Activated CD4-positive, CD25-positive, alpha-beta regulatory T cell treated with anti-CD3 and anti-CD28 coated beads, Interleukin-2, amount 50 U/mL, for 24 hours (primary cell): ENCODE results near the gene LPO.
A peak's percentile ranks its signal among the peaks of the same experiment; 100 is the strongest.

Source experiments
- ATAC-seq, 2 donors: fragments of 150-1000 bp; cut with Tn5 transposase; one replicate each; pipeline ENCODE4 v1.10.0; 2021; ENCODE audit warnings: mild to moderate bottlenecking in 1 of 2, moderate library complexity in 1 of 2

The LPO gene

DNA sequence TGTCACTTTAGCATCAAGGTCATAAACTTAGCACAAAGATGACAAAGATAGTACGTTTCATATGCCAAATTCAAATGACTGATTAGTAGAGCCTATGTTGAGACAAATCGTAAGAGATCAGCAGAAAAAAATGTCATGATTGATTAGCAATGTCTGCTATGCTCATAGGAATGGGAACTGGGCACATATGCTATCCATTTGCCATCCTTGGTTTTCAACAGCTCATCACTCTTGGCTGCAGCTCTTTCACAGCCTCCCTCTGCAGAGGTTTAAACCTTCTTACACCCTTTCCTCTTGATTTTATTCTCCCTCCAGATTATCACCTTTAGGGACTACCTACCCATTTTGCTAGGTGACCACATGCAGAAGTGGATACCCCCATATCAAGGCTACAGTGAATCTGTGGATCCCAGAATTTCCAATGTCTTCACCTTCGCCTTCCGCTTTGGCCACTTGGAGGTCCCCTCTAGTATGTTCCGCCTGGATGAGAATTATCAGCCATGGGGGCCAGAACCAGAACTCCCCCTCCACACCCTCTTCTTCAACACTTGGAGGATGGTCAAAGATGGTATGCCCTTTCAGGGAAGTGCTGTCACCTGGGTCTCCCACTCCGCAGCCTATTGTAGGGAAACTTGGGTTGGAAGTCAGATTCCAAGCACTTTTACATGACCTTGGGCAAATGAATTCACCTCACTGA lies 26.2 kb downstream of the LPO start:
- no peak for ATAC-seq

GRCh38 chr17:58265271-58265670 lies 26.9 kb downstream of the LPO start:
- no peak for ATAC-seq

DNA sequence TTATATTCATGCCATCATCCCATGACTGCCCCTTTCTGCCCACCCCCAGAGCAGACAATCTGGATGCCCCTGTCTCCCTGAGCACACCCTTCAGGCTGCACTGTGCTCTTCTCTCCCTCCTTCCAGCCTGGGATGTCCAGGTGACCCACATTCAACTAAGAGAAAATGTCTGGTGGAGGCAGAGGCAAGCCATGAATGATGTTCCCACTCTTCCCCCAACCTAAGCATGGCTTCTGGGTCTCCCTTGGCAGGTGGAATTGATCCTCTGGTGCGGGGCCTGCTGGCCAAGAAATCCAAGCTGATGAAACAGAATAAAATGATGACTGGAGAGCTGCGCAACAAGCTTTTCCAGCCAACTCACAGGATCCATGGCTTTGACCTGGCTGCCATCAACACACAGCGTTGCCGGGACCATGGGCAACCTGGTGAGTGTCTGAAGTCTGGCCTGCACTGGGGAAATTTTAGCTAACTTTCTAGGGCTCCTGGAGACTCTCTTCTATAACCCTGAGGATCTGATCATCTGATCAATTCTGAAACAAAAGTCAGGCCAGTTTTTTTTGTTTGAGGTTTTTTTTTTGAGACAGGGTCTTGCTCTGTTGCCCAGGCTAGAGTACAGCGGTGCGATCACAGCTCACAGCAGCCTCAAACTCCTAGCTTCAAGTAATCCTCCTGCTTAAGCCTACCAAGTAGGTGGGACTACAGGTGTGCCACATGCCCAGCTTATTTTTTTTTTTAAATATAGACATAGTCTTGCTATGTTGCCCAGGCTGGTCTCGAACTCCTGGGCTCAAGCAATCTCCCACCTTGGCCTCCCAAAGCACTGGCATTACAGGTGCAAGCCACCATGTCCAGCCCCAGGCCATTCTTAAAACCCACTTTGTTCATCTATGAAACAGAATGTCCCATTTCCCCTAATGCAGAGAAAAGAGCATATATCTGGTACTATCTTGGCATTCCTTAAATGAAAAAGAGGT lies 27.8 kb downstream of the LPO start:
- no peak for ATAC-seq

DNA sequence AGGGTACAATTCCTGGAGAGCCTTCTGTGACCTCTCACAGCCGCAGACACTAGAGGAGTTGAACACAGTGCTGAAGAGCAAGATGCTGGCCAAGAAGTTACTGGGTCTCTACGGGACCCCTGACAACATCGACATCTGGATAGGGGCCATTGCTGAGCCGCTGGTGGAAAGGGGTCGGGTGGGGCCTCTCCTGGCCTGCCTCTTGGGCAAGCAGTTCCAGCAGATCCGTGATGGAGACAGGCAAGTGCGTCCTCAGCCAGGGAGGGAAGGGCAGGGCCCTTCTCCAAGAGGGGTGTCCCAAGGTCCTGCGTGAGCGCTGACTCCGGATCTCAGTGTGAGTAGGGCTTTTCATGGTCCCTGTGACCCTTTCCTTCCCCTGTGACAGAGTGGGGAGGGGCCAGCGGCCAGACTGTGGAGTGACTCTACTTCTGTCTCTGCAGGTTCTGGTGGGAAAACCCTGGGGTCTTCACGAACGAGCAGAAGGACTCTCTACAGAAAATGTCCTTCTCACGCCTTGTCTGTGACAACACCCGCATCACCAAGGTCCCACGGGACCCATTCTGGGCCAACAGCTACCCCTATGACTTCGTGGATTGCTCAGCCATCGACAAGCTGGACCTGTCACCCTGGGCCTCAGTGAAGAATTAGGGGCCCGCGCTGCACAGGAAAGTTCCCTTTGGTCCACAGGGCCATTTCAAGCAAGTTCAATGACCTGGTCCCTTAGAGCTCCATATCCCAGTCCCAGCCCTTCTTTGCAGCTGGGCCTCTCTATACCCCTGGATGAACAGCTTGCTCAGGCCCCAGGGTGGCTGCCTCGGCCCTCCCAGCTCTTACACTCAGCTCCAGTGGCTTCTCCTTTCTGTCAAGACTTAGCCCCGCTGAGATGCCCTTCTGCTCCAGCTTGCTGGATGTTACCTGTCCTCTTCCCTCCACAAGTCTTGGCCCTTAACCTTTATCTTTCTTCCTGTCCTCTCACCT lies 29.3 kb downstream of the LPO start:
- ATAC-seq = no peak

- ATAC-seq = no peak
Observed at GRCh38 chr17:58268326-58268725, 29.9 kb downstream of the LPO start.

- ATAC-seq = no peak
Observed at GRCh38 chr17:58268774-58269556, 30.6 kb downstream of the LPO start.

GRCh38 chr17:58269557-58270291 lies 31.3 kb downstream of the LPO start:
- ATAC-seq = no peak

GRCh38 chr17:58270476-58271215 lies 32.3 kb downstream of the LPO start:
- ATAC-seq = no peak

DNA sequence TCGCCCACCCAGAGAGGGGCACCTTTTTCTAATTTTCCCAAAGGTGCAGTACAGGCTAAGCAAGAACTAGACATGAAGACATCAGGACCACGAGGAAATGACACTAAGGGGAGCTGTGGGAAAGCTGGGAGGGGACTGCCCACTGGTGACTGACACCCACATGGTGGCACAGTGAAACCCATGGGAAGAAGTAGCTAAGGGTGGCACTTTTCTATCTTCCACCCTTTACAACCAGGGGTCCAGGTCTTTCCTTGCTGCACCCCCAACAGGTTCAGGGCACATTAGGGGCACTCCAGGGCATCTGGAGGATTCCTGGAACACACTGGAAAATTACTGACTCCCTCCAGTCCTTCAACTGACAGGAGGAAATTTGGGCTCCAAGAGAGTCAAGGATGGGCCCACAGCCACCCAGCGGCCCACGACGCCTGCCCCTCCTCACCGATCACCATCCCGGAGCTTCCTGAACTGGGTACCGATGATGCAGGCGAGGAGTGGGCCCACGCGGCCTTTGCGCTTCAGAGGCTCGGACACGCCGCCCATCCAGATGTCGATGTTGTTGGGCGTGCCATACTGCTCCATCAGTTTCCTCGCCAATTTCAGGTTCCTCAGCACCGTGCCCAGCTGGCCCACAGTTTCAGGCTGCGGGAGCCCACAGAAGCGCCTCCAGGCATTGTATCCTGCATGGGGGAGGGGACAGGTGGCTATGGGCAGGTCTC lies 33.0 kb downstream of the LPO start:
- no peak for ATAC-seq

DNA sequence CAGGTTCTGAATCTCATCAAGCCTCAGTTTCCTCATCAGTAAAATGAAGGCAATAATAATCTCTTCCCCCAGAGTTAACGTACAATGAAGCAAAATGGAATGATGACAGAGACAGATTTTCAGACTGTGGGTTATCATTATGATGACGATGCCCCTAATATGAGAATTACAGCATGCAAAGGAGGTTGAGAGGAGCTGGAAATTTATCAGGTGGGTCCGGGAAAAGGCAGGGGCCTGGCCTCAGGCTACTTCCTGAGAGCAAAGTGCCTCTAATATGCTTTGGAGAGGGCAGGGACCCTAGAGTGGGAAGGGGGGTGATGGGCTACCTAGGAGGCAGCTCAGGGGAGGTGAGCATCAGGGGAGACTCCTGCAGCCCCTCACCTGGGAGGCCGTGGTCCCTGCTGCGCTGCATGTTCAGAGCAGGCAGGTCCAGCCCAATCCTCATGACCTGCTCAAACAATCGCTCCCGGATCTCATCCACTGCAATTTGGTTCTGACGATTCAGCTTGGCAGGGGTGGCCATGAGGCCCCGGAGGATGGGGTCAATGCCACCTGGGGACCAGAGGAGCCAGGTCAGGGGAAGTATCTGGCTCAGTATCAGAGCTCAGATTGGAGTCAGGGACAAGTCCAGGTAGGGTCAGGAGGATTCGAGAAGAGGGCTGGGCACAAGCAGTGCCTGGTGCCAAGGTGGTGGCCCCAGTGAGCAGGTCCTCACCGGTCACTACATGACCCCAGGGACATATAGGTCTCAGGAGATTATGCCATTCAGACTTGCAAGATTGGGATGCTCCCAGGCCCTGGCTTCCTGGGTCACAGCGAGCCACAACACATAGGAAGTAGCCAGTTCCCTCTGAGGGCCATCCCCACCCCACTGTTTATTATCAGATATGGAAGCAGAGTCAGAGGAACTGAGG lies 34.2 kb downstream of the LPO start:
- ATAC-seq = no peak

- ATAC-seq = peak; percentile 20 to 23
Observed at GRCh38 chr17:58273453-58274104, 35.2 kb downstream of the LPO start.

DNA sequence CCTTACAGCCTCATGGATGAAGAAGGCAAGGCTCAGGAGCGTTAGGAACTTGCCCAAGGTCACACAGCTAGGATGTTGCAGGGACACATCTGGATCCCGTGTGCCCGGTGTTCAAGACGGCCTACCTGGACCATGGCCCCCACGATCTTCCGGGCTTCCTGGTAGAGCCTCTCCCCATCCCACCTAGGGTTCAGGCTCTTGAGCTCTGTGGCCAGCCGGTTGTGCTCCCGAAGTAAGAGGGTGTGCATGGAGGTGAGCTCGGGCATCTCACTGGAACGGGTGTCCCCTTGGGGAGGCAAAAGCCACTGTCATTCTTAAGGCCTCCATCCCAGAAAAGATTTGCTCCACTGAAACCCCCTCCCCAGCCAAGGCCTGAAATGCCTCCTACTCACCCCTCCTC lies 37.0 kb downstream of the LPO start:
- no peak for ATAC-seq

DNA sequence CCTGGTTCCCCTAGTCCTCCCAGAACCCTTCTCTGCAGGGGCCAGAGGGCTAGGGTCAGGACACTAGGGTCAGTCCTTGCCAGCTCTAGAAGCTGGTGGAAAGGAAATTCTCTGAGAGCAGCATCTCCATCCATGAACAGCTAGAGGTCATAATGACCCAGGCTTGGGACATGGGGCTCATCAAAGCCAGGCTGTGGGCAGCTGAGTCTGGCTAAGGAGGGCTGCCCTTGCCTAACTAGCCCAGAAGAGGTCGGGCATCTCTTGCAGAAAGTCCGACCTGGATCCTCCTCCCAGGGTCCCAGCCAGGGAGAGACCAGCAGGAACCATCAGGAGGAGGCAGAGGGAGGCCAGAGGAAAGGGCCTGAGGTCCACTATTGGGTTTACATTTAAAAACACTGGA lies 38.0 kb downstream of the LPO start:
- ATAC-seq = no peak

DNA sequence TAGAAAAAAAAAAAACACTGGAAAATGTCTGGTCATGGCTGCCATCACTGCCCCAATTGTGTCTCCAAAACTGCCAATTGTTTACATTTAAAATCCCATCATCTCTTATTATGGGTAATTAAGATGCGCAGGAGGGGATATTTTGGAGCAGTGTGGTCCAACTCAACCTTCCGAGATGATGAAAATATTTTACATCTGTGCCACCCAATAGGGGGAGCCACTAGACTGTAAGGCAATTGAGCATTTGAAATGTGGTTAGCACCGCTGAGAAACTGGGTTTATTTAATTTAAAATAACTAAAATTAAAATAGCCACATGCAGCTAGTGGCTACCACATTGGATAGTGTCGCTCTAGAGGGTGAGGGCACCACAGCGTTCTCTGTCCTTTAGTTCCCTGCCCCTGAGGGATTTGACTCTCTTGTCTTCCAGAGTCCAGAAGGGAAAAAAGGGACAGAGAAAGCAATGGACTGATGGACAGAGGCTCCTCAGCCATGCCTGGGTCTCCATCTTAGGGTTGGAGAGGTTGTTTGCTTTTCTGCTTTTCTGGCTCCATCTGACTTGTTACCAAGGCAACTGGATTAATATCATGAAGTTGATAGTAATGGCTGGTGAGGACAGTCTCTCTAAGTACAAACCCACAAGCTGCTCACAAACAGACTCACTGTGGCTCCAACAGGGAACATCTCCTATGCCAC lies 38.9 kb downstream of the LPO start:
- ATAC-seq = no peak

- no peak for ATAC-seq
Observed at GRCh38 chr17:58277802-58278595, 39.6 kb downstream of the LPO start.

- no peak for ATAC-seq
Observed at GRCh38 chr17:58278661-58279015, 40.3 kb downstream of the LPO start.
